HepG2 (cell line): ENCODE results near the gene DHX58. TPM values are rescaled to one million over a fixed set of nuclear protein-coding genes. Genes with fewer than 3 reads are reported as not detected.

Source experiments
- CBFB ChIP-seq: sonication (generic); formaldehyde crosslinking; IDR thresholded peaks from 2 replicates; pipeline ENCODE4 v1.4.0; 2020; ENCODE audit warnings: missing genetic modification reagents
- FLYWCH1 ChIP-seq: sonication (generic); formaldehyde crosslinking; IDR thresholded peaks from 2 replicates; pipeline ENCODE4 v1.8.1; 2023; ENCODE audit warnings: mild to moderate bottlenecking, missing genetic modification reagents
- HMG20A ChIP-seq: IDR thresholded peaks from 2 replicates; pipeline ENCODE4 v1.6.1; 2016; ENCODE audit warnings: borderline replicate concordance
- HNF4G ChIP-seq, 2 experiments: sonication (generic) in 1 of 2; formaldehyde crosslinking in 1 of 2; IDR thresholded peaks; 2 replicates each; pipeline versions ENCODE4 v1.4.0 to v1.6.1; 2011 to 2020; ENCODE audit warnings: borderline replicate concordance in 2 of 2, low read depth in 2 of 2, mild to moderate bottlenecking in 2 of 2, low read length in 1 of 2, missing genetic modification reagents in 1 of 2, moderate library complexity in 1 of 2
- KDM3A ChIP-seq: IDR thresholded peaks from 2 replicates; pipeline ENCODE4 v1.6.1; 2018; ENCODE audit warnings: low read depth, missing compliant biosample characterization
- MAFK ChIP-seq, 2 experiments: IDR thresholded peaks in 1 of 2; conservative IDR thresholded peaks in 1 of 2; 2 replicates each; pipeline ENCODE4 v1.6.1; 2011; ENCODE audit warnings: improper control_type of control experiment in 2 of 2, low read length in 2 of 2
- NAIF1 ChIP-seq: sonication (generic); formaldehyde crosslinking; IDR thresholded peaks from 2 replicates; pipeline ENCODE4 v1.5.0; 2020; ENCODE audit warnings: mild to moderate bottlenecking, missing genetic modification reagents, borderline replicate concordance
- ONECUT2 ChIP-seq: sonication (generic); formaldehyde crosslinking; IDR thresholded peaks from 2 replicates; pipeline ENCODE4 v1.4.0; 2020; ENCODE audit warnings: missing genetic modification reagents
- RELA ChIP-seq: sonication (generic); formaldehyde crosslinking; IDR thresholded peaks from 2 replicates; pipeline ENCODE4 v1.4.0; 2020; ENCODE audit warnings: missing genetic modification reagents
- SMARCC2 ChIP-seq: fragments of 450-650 bp; IDR thresholded peaks from 2 replicates; pipeline ENCODE4 v1.6.1; 2017; ENCODE audit warnings: antibody characterized with exemption, mild to moderate bottlenecking
- ZNF350 ChIP-seq: sonication (generic); formaldehyde crosslinking; IDR thresholded peaks from 2 replicates; pipeline ENCODE4 v1.4.0; 2020; ENCODE audit warnings: mild to moderate bottlenecking, low read depth, missing genetic modification reagents, borderline replicate concordance
- ZNF430 ChIP-seq: sonication (generic); formaldehyde crosslinking; IDR thresholded peaks from 2 replicates; pipeline ENCODE4 v1.9.0; 2021; ENCODE audit warnings: mild to moderate bottlenecking, missing genetic modification reagents
- ZNF672 ChIP-seq: sonication (generic); formaldehyde crosslinking; IDR thresholded peaks from 2 replicates; pipeline ENCODE4 v1.8.1; 2022; ENCODE audit warnings: missing genetic modification reagents
- ZNF790 ChIP-seq: sonication (generic); formaldehyde crosslinking; IDR thresholded peaks from 2 replicates; pipeline ENCODE4 v1.8.0; 2022; ENCODE audit warnings: missing genetic modification reagents, mild to moderate bottlenecking, borderline replicate concordance
- ZNF878 ChIP-seq: sonication (generic); formaldehyde crosslinking; IDR thresholded peaks from 2 replicates; pipeline ENCODE4 v1.8.1; 2023; ENCODE audit warnings: mild to moderate bottlenecking, missing genetic modification reagents, moderate library complexity
- polyA plus RNA-seq, 8 experiments: library from polyadenylated mRNA; depleted of rRNA in 3 of 8; stranded (reverse) in 7 of 8; unstranded in 1 of 8; fragments of >200 nt; fragmentation: Illumina TruSeq in 4 of 8; extraction: Trizol in 4 of 8; gene quantifications; 2 replicates each; pipeline versions ENCODE4 v1.2.1 to v1.2.3, GENCODE V29; 2011 to 2016; ENCODE audit warnings: low read depth in 4 of 8, missing spikeins in 1 of 8, mixed read lengths in 1 of 8; ENCODE audit not compliant: insufficient read depth in 1 of 8
- total RNA-seq, 5 experiments: library from RNA; depleted of rRNA; stranded (reverse); fragments of >200 nt; fragmentation: Illumina TruSeq; extraction: Trizol; gene quantifications; 2 replicates each; pipeline ENCODE4 v1.2.3, GENCODE V29; 2016; ENCODE audit warnings: low read depth in 1 of 5
- TF ChIP-seq, protein P1 (sequence below): IDR thresholded peaks from 2 replicates; pipeline ENCODE4 v1.6.1; 2018; ENCODE audit warnings: missing genetic modification reagents, mild to moderate bottlenecking, missing compliant biosample characterization
- TF ChIP-seq, protein P2 (sequence below): sonication (generic); formaldehyde crosslinking; IDR thresholded peaks from 2 replicates; pipeline ENCODE4 v1.4.0; 2020; ENCODE audit warnings: missing genetic modification reagents, borderline replicate concordance
- TF ChIP-seq, protein P3 (sequence below): sonication (generic); formaldehyde crosslinking; IDR thresholded peaks from 2 replicates; pipeline ENCODE4 v1.4.0; 2020; ENCODE audit warnings: missing genetic modification reagents
- TF ChIP-seq, protein P4 (sequence below): sonication (generic); formaldehyde crosslinking; IDR thresholded peaks from 2 replicates; pipeline ENCODE4 v1.8.0; 2022; ENCODE audit warnings: low read depth, missing genetic modification reagents

DHX58 gene
- total and polyA plus RNA-seq, 2 of the 13 experiments (the other 11 are each of a cell fraction or from before 2014, with no cell fraction given) = 6.7 to 7.8 TPM

DNA sequence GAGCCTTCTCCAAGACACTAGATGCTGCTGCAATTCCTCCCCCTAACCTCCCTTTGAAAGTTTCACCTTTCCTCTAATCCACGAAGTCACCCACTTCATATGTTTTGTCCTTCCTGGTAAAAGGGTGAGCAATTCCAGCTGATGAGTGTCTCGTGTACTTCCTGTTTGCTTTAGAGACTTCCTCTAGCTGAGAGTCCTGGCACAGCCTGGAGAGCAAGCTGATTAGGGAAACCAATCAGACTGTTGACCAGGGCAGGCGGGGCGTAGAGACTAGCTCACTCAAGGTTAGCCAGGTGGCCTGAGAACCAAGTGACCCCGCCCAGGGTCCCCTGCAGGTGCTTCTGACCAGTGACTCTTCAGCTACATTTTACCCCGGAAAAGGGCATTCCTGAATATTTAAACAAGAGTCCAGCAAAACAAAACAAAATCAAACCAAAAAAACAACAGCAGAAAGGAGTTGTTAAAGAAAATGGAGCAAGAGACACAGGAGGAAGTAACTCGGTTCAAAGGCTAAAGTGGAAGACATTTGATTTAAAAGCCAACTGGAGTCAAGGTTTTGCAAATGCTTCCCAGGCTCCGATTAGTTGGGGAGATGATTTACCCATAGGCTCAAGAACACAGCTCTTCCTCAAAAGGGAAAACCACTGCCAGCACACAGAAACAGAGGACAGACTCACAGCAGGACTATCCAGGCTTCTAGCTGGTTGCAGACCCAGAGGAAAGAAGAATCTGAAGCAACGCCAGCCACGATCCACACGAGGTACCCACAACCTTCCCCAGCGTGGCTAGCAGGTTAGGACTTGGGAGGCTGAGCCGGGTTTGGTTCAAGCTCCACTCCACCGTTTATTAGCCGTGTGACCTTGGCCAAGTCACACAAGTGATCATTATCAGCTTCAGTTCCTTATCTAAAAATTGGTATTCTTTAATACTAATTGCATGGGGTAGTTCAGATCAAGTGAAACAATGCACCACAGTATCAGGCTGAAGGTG, 23.4 kb upstream of the DHX58 start (continued):
- TF ChIP-seq ZNF790 (peak; percentile 39; the same call in 1 of the 2 replicates), HNF4G (IDR thresholded peaks at IDR 0.05; ENCODE audit: borderline replicate concordance, low read depth, low read length) (no peak), HNF4G (CRISPR knock-in tag; IDR thresholded peaks at IDR 0.05; ENCODE audit: borderline replicate concordance, low read depth) (no peak), MAFK (conservative IDR thresholded peaks at IDR 0.05 in 1 of 2, IDR thresholded peaks at IDR 0.05 in 1 of 2; ENCODE audit: low read length in 2 of 2) (no peak), NAIF1 (CRISPR knock-in tag) (no peak), SMARCC2 (no peak), ZNF430 (0 out of 2 replicates have a peak, but pooled peaks have one; percentile 26), ZNF672 (CRISPR knock-in tag) (no peak), ZNF350 (CRISPR knock-in tag) (peak; percentile 47; the same call in 1 of the 2 replicates), HMG20A (CRISPR knock-in tag) (peak; percentile 45; the same call in 1 of the 2 replicates), KDM3A (CRISPR knock-in tag) (peak; percentile 54; the same call in 1 of the 2 replicates), FLYWCH1 (CRISPR knock-in tag) (no peak), ONECUT2 (no peak), RELA (CRISPR knock-in tag) (0 out of 2 replicates have a peak, but pooled peaks have one; percentile 49), ZNF878 (CRISPR knock-in tag) (peak; percentile 78; the same call in 1 of the 2 replicates), CBFB (CRISPR knock-in tag) (0 out of 2 replicates have a peak, but pooled peaks have one; percentile 59)
- TF ChIP-seq, protein P1, sequence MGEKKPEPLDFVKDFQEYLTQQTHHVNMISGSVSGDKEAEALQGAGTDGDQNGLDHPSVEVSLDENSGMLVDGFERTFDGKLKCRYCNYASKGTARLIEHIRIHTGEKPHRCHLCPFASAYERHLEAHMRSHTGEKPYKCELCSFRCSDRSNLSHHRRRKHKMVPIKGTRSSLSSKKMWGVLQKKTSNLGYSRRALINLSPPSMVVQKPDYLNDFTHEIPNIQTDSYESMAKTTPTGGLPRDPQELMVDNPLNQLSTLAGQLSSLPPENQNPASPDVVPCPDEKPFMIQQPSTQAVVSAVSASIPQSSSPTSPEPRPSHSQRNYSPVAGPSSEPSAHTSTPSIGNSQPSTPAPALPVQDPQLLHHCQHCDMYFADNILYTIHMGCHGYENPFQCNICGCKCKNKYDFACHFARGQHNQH (CRISPR knock-in tag) = peak; percentile 76
- TF ChIP-seq, protein P2, sequence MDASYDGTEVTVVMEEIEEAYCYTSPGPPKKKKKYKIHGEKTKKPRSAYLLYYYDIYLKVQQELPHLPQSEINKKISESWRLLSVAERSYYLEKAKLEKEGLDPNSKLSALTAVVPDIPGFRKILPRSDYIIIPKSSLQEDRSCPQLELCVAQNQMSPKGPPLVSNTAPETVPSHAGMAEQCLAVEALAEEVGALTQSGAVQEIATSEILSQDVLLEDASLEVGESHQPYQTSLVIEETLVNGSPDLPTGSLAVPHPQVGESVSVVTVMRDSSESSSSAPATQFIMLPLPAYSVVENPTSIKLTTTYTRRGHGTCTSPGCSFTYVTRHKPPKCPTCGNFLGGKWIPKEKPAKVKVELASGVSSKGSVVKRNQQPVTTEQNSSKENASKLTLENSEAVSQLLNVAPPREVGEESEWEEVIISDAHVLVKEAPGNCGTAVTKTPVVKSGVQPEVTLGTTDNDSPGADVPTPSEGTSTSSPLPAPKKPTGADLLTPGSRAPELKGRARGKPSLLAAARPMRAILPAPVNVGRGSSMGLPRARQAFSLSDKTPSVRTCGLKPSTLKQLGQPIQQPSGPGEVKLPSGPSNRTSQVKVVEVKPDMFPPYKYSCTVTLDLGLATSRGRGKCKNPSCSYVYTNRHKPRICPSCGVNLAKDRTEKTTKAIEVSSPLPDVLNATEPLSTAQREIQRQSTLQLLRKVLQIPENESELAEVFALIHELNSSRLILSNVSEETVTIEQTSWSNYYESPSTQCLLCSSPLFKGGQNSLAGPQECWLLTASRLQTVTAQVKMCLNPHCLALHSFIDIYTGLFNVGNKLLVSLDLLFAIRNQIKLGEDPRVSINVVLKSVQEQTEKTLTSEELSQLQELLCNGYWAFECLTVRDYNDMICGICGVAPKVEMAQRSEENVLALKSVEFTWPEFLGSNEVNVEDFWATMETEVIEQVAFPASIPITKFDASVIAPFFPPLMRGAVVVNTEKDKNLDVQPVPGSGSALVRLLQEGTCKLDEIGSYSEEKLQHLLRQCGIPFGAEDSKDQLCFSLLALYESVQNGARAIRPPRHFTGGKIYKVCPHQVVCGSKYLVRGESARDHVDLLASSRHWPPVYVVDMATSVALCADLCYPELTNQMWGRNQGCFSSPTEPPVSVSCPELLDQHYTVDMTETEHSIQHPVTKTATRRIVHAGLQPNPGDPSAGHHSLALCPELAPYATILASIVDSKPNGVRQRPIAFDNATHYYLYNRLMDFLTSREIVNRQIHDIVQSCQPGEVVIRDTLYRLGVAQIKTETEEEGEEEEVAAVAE (CRISPR knock-in tag) = no peak
- TF ChIP-seq, protein P3, sequence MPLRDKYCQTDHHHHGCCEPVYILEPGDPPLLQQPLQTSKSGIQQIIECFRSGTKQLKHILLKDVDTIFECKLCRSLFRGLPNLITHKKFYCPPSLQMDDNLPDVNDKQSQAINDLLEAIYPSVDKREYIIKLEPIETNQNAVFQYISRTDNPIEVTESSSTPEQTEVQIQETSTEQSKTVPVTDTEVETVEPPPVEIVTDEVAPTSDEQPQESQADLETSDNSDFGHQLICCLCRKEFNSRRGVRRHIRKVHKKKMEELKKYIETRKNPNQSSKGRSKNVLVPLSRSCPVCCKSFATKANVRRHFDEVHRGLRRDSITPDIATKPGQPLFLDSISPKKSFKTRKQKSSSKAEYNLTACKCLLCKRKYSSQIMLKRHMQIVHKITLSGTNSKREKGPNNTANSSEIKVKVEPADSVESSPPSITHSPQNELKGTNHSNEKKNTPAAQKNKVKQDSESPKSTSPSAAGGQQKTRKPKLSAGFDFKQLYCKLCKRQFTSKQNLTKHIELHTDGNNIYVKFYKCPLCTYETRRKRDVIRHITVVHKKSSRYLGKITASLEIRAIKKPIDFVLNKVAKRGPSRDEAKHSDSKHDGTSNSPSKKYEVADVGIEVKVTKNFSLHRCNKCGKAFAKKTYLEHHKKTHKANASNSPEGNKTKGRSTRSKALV (CRISPR knock-in tag) = no peak
- TF ChIP-seq, protein P4, sequence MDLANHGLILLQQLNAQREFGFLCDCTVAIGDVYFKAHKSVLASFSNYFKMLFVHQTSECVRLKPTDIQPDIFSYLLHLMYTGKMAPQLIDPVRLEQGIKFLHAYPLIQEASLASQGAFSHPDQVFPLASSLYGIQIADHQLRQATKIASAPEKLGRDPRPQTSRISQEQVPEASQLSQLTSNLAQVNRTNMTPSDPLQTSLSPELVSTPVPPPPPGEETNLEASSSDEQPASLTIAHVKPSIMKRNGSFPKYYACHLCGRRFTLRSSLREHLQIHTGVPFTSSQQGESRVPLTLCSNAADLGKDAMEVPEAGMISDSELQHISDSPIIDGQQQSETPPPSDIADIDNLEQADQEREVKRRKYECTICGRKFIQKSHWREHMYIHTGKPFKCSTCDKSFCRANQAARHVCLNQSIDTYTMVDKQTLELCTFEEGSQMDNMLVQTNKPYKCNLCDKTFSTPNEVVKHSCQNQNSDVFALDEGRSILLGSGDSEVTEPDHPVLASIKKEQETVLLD (CRISPR knock-in tag) = no peak
